ENCODE measurements around the gene BICC1. TPM values are rescaled to one million over a fixed set of nuclear protein-coding genes. Genes with fewer than 3 reads are reported as not detected.

BICC1 gene
- total and polyA plus RNA-seq, 2 donors (not counting 3 experiments of a cell fraction or from before 2014, with no cell fraction given) = 0.06 to 0.29 TPM

GRCh38 chr10:58870070-58870469, 357.4 kb downstream of the BICC1 start:
- DNase-seq (ENCODE audit: low read depth, low spot score) (no peak), FAIRE-seq (no peak)
- dilution Hi-C loops (cut with MboI; ENCODE audit: extremely low pct_ligation_motif_present, low sequenced_read_pairs) (no loop called here), intact Hi-C loops (cut with micrococcal nuclease) (no loop called here)
- Histone ChIP-seq H3K27me3 (ENCODE audit: control insufficient read depth in 2 of 2, insufficient read depth in 2 of 2, low read length in 2 of 2) (no peaks in the 10 kb centered on the region), H3K9ac (replicated peaks; ENCODE audit: extremely low read depth, insufficient read depth, low read length) (no peak overlapping the region), H3K27ac (ENCODE audit: insufficient read depth, low read depth, low read length) (no peak overlapping the region), H3K36me3 (ENCODE audit: control insufficient read depth in 2 of 2, extremely low read depth in 1 of 2, insufficient read depth in 2 of 2, low read length in 2 of 2) (no peaks in the 10 kb centered on the region), H3K4me3 (replicated peaks in 1 of 3; ENCODE audit: insufficient read depth in 1 of 3, low read depth in 1 of 3, low read length in 3 of 3) (no peak overlapping the region), H3K4me2 (ENCODE audit: insufficient read depth, low read length) (no peak overlapping the region), H3K79me2 (ENCODE audit: control insufficient read depth, insufficient read depth, low read length) (no peaks in the 10 kb centered on the region), H4K20me1 (replicated peaks; ENCODE audit: control insufficient read depth, extremely low read depth, insufficient read depth, low read length) (no peaks in the 10 kb centered on the region), H3K9me1 (replicated peaks; ENCODE audit: control insufficient read depth, extremely low read depth, insufficient read depth, low read length) (no peaks in the 10 kb centered on the region), H3K4me1 (ENCODE audit: control insufficient read depth, extremely low read depth, insufficient read depth, low read length) (no peaks in the 10 kb centered on the region), H3K9me3 (replicated peaks; ENCODE audit: control insufficient read depth, insufficient read depth, low read length) (no peaks in the 10 kb centered on the region), H2AFZ (ENCODE audit: low read depth, low read length) (no peak overlapping the region)
- ChIA-PET CTCF (no interaction called here), POLR2A (no interaction called here)
- no TSS peak for BruUV-seq (replicated peaks)
- no peak for TF ChIP-seq MYC (IDR thresholded peaks at IDR 0.05; ENCODE audit: low read depth, low read length)
- no peak for TF ChIP-seq FOS (IDR thresholded peaks at IDR 0.05; ENCODE audit: borderline replicate concordance, insufficient read depth, low read length)
- TF ChIP-seq JUN (IDR thresholded peaks at IDR 0.05; ENCODE audit: borderline replicate concordance, insufficient read depth, insufficient read length, low read depth) = no peak

GRCh38 chr10:58873161-58873560, 360.5 kb downstream of the BICC1 start:
- BruUV-seq (replicated peaks) = no TSS peak
- FAIRE-seq = no peak
- no peak for DNase-seq (ENCODE audit: low read depth, low spot score)

More at GRCh38 chr10:58873161-58873560, 360.5 kb downstream of the BICC1 start:
- Histone ChIP-seq H3K9me3 (replicated peaks; ENCODE audit: control insufficient read depth, insufficient read depth, low read length) (no peaks in the 10 kb centered on the region), H3K27me3 (ENCODE audit: control insufficient read depth in 2 of 2, insufficient read depth in 2 of 2, low read length in 2 of 2) (no peaks in the 10 kb centered on the region), H4K20me1 (replicated peaks; ENCODE audit: control insufficient read depth, extremely low read depth, insufficient read depth, low read length) (no peaks in the 10 kb centered on the region), H3K9ac (replicated peaks; ENCODE audit: extremely low read depth, insufficient read depth, low read length) (no peak overlapping the region), H3K4me3 (replicated peaks in 1 of 3; ENCODE audit: insufficient read depth in 1 of 3, low read depth in 1 of 3, low read length in 3 of 3) (no peak overlapping the region), H3K79me2 (ENCODE audit: control insufficient read depth, insufficient read depth, low read length) (no peaks in the 10 kb centered on the region), H3K27ac (ENCODE audit: insufficient read depth, low read depth, low read length) (no peak overlapping the region), H3K4me1 (ENCODE audit: control insufficient read depth, extremely low read depth, insufficient read depth, low read length) (no peaks in the 10 kb centered on the region), H2AFZ (ENCODE audit: low read depth, low read length) (no peak overlapping the region), H3K36me3 (ENCODE audit: control insufficient read depth in 2 of 2, extremely low read depth in 1 of 2, insufficient read depth in 2 of 2, low read length in 2 of 2) (no peaks in the 10 kb centered on the region), H3K4me2 (ENCODE audit: insufficient read depth, low read length) (no peak overlapping the region), H3K9me1 (replicated peaks; ENCODE audit: control insufficient read depth, extremely low read depth, insufficient read depth, low read length) (no peaks in the 10 kb centered on the region)
- dilution Hi-C loops (cut with MboI; ENCODE audit: extremely low pct_ligation_motif_present, low sequenced_read_pairs) = no loop called here
- CTCF ChIA-PET = no interaction called here
- POLR2A ChIA-PET = no interaction called here
- intact Hi-C loops (cut with micrococcal nuclease) = no loop called here
- no peak for TF ChIP-seq EZH2 (IDR thresholded peaks at IDR 0.05; ENCODE audit: borderline replicate concordance, low read depth, low read length, severe bottlenecking)
- TF ChIP-seq JUN (IDR thresholded peaks at IDR 0.05; ENCODE audit: borderline replicate concordance, insufficient read depth, insufficient read length, low read depth) = no peak
- no peak for TF ChIP-seq MYC (IDR thresholded peaks at IDR 0.05; ENCODE audit: low read depth, low read length)

Other genes with a start within 250 kb of the BICC1 start
- 8.1 and 8.2 TPM in 2 replicates for gene IPMK, start 245.0 kb upstream of the BICC1 start, total RNA-seq
- gene IPMK, start 245.0 kb upstream of the BICC1 start, polyA plus RNA-seq = 1.0 and 1.4 TPM in 2 replicates
- 53.0 and 57.3 TPM in 2 replicates for gene CISD1, start 243.7 kb upstream of the BICC1 start, total RNA-seq
- gene CISD1, start 243.7 kb upstream of the BICC1 start, polyA plus RNA-seq = 21.1 and 25.5 TPM in 2 replicates
- gene UBE2D1, start 177.9 kb upstream of the BICC1 start, total RNA-seq = 14.5 and 16.9 TPM in 2 replicates
- 10.6 and 13.5 TPM in 2 replicates for gene UBE2D1, start 177.9 kb upstream of the BICC1 start, polyA plus RNA-seq
- gene TFAM, start 127.5 kb upstream of the BICC1 start, total RNA-seq = 45.1 and 53.0 TPM in 2 replicates
- 11.9 and 21.3 TPM in 2 replicates for gene TFAM, start 127.5 kb upstream of the BICC1 start, polyA plus RNA-seq